Activated T-cell treated with anti-CD3 and anti-CD28 coated beads, Interleukin-2, amount 50 U/mL, for 4 hours (primary cell): ENCODE data around the gene DUOX1. TPM values are rescaled to one million over a fixed set of nuclear protein-coding genes. Genes with fewer than 3 reads are reported as not detected.

Source experiments
- ATAC-seq, 2 donors: fragments of 200-7000 bp; cut with Tn5 transposase; one replicate each; pipeline ENCODE4 v1.10.0; 2021
- DNase-seq: peaks from one replicate; pipeline ENCODE4 v3.0.0-alpha.2; 2020
- H3K27me3 Mint-ChIP-seq: one replicate; pipeline ENCODE4 v1.8.0; 2021; ENCODE audit warnings: low read depth, mixed read lengths
- H3K36me3 Mint-ChIP-seq: one replicate; pipeline ENCODE4 v1.8.0; 2022; ENCODE audit warnings: mixed read lengths; ENCODE audit not compliant: insufficient read depth
- H3K4me1 Mint-ChIP-seq: one replicate; pipeline ENCODE4 v1.8.0; 2021; ENCODE audit warnings: low read depth, mixed read lengths
- H3K4me3 Mint-ChIP-seq: one replicate; pipeline ENCODE4 v1.8.0; 2021; ENCODE audit warnings: mild to moderate bottlenecking, moderate library complexity, mixed read lengths
- H3K9me3 Mint-ChIP-seq: one replicate; pipeline ENCODE4 v1.8.0; 2021; ENCODE audit warnings: mixed read lengths
- total RNA-seq, 3 donors: library from RNA; stranded (reverse); gene quantifications; one replicate each; pipeline ENCODE4 v1.2.1, GENCODE V29; 2021

Gene DUOX1
- total RNA-seq, 3 donors from 2014 or later = 0.13 to 0.42 (median 0.22) TPM

- ATAC-seq (no peak), DNase-seq (no peak)
- Mint-ChIP-seq H3K4me1 (peaks cover 36% of the 10 kb centered on the region), H3K4me3 (peak overlapping the region; percentile 91), H3K27me3 (peaks cover 5% of the 10 kb centered on the region), H3K9me3 (no peaks in the 10 kb centered on the region), H3K36me3 (peaks cover 4% of the 10 kb centered on the region)
Observed at GRCh38 chr15:45185903-45186770, 56.3 kb downstream of the DUOX1 start.

- peaks cover 5% of the 10 kb centered on the region for H3K27me3 Mint-ChIP-seq
- peak overlapping the region; percentile 91 for H3K4me3 Mint-ChIP-seq
- no peak for ATAC-seq
- no peaks in the 10 kb centered on the region for H3K9me3 Mint-ChIP-seq
- peaks cover 36% of the 10 kb centered on the region for H3K4me1 Mint-ChIP-seq
- no peak for DNase-seq
- H3K36me3 Mint-ChIP-seq = peaks cover 2% of the 10 kb centered on the region
Observed at GRCh38 chr15:45186771-45187577, 57.2 kb downstream of the DUOX1 start.

- ATAC-seq (peak in 1 of 2 donors; percentile 1), DNase-seq (no peak)
- Mint-ChIP-seq H3K4me3 (peak overlapping the region; percentile 91), H3K36me3 (no peaks in the 10 kb centered on the region), H3K9me3 (no peaks in the 10 kb centered on the region), H3K27me3 (peaks cover 5% of the 10 kb centered on the region), H3K4me1 (peaks cover 36% of the 10 kb centered on the region)
Observed at GRCh38 chr15:45187578-45187893, 57.7 kb downstream of the DUOX1 start.

- Mint-ChIP-seq H3K27me3 (peaks cover 7% of the 10 kb centered on the region), H3K4me1 (peaks cover 36% of the 10 kb centered on the region), H3K9me3 (no peaks in the 10 kb centered on the region), H3K36me3 (no peaks in the 10 kb centered on the region), H3K4me3 (peak within 1 kb of the TSS; percentile 91)
- ATAC-seq = peak; percentile 78
- DNase-seq = peak; percentile 82
Observed at GRCh38 chr15:45187894-45188830, 58.4 kb downstream of the DUOX1 start, which contains the start of gene SHF. TSS of gene SHF (minus strand) at chr15:45187966. CDS start at chr15:45187951, 15 bp downstream.

- Mint-ChIP-seq H3K4me1 (peaks cover 13% of the 10 kb centered on the region), H3K4me3 (peak overlapping the region; percentile 68), H3K27me3 (peaks cover 3% of the 10 kb centered on the region), H3K36me3 (no peaks in the 10 kb centered on the region), H3K9me3 (no peaks in the 10 kb centered on the region)
- ATAC-seq (no peak), DNase-seq (no peak)
Observed at GRCh38 chr15:45197512-45197911, 67.7 kb downstream of the DUOX1 start.

GRCh38 chr15:45198337-45199135 is 68.7 kb downstream of the DUOX1 start:
- Mint-ChIP-seq H3K4me1 (peaks cover 13% of the 10 kb centered on the region), H3K36me3 (no peaks in the 10 kb centered on the region), H3K4me3 (no peak overlapping the region), H3K27me3 (no peaks in the 10 kb centered on the region), H3K9me3 (no peaks in the 10 kb centered on the region)
- DNase-seq (peak; percentile 91), ATAC-seq (peak; percentile 69 to 75)

GRCh38 chr15:45199136-45199810 is 69.5 kb downstream of the DUOX1 start:
- no peak overlapping the region for H3K4me3 Mint-ChIP-seq
- H3K4me1 Mint-ChIP-seq = peaks cover 13% of the 10 kb centered on the region
- no peak for DNase-seq
- no peaks in the 10 kb centered on the region for H3K36me3 Mint-ChIP-seq
- H3K9me3 Mint-ChIP-seq = no peaks in the 10 kb centered on the region
- H3K27me3 Mint-ChIP-seq = no peaks in the 10 kb centered on the region
- ATAC-seq = no peak

GRCh38 chr15:45200001-45200798 is 70.4 kb downstream of the DUOX1 start:
- ATAC-seq = peak; percentile 58 to 59
- H3K4me3 Mint-ChIP-seq = no peak overlapping the region
- H3K4me1 Mint-ChIP-seq = peaks cover 17% of the 10 kb centered on the region
- H3K27me3 Mint-ChIP-seq = no peaks in the 10 kb centered on the region
- H3K36me3 Mint-ChIP-seq = no peaks in the 10 kb centered on the region
- peak; percentile 98 for DNase-seq
- H3K9me3 Mint-ChIP-seq = no peaks in the 10 kb centered on the region

- no peaks in the 10 kb centered on the region for H3K36me3 Mint-ChIP-seq
- H3K4me1 Mint-ChIP-seq = peaks cover 20% of the 10 kb centered on the region
- ATAC-seq (peak; percentile 16 to 28), DNase-seq (peak; percentile 60)
- H3K4me3 Mint-ChIP-seq = no peak overlapping the region
- H3K9me3 Mint-ChIP-seq = no peaks in the 10 kb centered on the region
- H3K27me3 Mint-ChIP-seq = no peaks in the 10 kb centered on the region
Observed at GRCh38 chr15:45200799-45201556, 71.2 kb downstream of the DUOX1 start.

- DNase-seq (no peak), ATAC-seq (no peak)
- H3K4me3 Mint-ChIP-seq = no peak overlapping the region
- H3K4me1 Mint-ChIP-seq = peaks cover 20% of the 10 kb centered on the region
- H3K36me3 Mint-ChIP-seq = no peaks in the 10 kb centered on the region
- H3K27me3 Mint-ChIP-seq = no peaks in the 10 kb centered on the region
- H3K9me3 Mint-ChIP-seq = no peaks in the 10 kb centered on the region
Observed at GRCh38 chr15:45201557-45201859, 71.7 kb downstream of the DUOX1 start.

GRCh38 chr15:45201869-45202268 is 72.1 kb downstream of the DUOX1 start:
- DNase-seq = no peak
- peaks cover 20% of the 10 kb centered on the region for H3K4me1 Mint-ChIP-seq

GRCh38 chr15:45203182-45203581 is 73.4 kb downstream of the DUOX1 start:
- Mint-ChIP-seq H3K4me1 (peaks cover 16% of the 10 kb centered on the region), H3K9me3 (no peaks in the 10 kb centered on the region), H3K4me3 (no peak overlapping the region), H3K27me3 (peaks cover 6% of the 10 kb centered on the region), H3K36me3 (no peaks in the 10 kb centered on the region)
- DNase-seq (no peak), ATAC-seq (no peak)

More at GRCh38 chr15:45201869-45202268, 72.1 kb downstream of the DUOX1 start:
- Mint-ChIP-seq H3K4me3 (no peak overlapping the region), H3K36me3 (no peaks in the 10 kb centered on the region), H3K9me3 (no peaks in the 10 kb centered on the region), H3K27me3 (peaks cover 3% of the 10 kb centered on the region)
- ATAC-seq = no peak
